A549 (cell line): ENCODE measurements around the gene RCHY1.

Experiments
- CTCF ChIP-seq: fragments of >200 bp; sonication (Bioruptor Twin); formaldehyde crosslinking; IDR thresholded peaks from 3 replicates; pipeline ENCODE4 v1.5.1; 2016
- EHMT2 ChIP-seq: fragments of 200-600 bp; sonication (generic); IDR thresholded peaks from 2 replicates; pipeline ENCODE4 v1.6.1; 2016; ENCODE audit warnings: antibody characterized with exemption, low read depth, mild to moderate bottlenecking, moderate library complexity
- ELK1 ChIP-seq: fragments of 150-350 bp; IDR thresholded peaks from 2 replicates; pipeline ENCODE4 v1.6.1; 2014; ENCODE audit warnings: low read depth, mild to moderate bottlenecking, low read length
- POLR2A ChIP-seq: IDR thresholded peaks from 2 replicates; pipeline ENCODE4 v1.6.1; 2012; ENCODE audit warnings: mild to moderate bottlenecking, low read length
- POLR2AphosphoS2 ChIP-seq: conservative IDR thresholded peaks from 2 replicates; pipeline ENCODE4 v1.6.1; 2012; ENCODE audit warnings: low read length, improper control_type of control experiment, inconsistent platforms
- RAD21 ChIP-seq, 2 experiments: fragments of >200 bp in 1 of 2; sonication (Bioruptor Twin) in 1 of 2; formaldehyde crosslinking in 1 of 2; IDR thresholded peaks in 1 of 2; conservative IDR thresholded peaks in 1 of 2; 2 replicates in 1 of 2; 3 replicates in 1 of 2; pipeline ENCODE4 v1.6.1; 2012 to 2018; ENCODE audit warnings: inconsistent platforms in 1 of 2
- SREBF2 ChIP-seq: fragments of 450-650 bp; IDR thresholded peaks from 2 replicates; pipeline ENCODE4 v1.6.1; 2014; ENCODE audit warnings: mild to moderate bottlenecking, moderate library complexity

- TF ChIP-seq POLR2AphosphoS2 (no peak), RAD21 (conservative IDR thresholded peaks at IDR 0.05 in 1 of 2, IDR thresholded peaks at IDR 0.05 in 1 of 2) (no peak), POLR2A (no peak), CTCF (no peak), ELK1 (no peak), EHMT2 (no peak), SREBF2 (no peak)
Measured at GRCh38 chr4:75561789-75562188, 47.6 kb upstream of the RCHY1 start.
